Activated naive CD8-positive, alpha-beta T cell treated with anti-CD3 and anti-CD28 coated beads, Interleukin-2, amount 10 ng/mL, durations not matched to agents 7 days and 5 days (primary cell): ENCODE measurements around the gene CDCP1. TPM values are rescaled to one million over a fixed set of nuclear protein-coding genes. Genes with fewer than 3 reads are reported as not detected.
A peak's percentile ranks its signal among the peaks of the same experiment; 100 is the strongest.

Experiments used
- ATAC-seq: fragments of 150-1000 bp; cut with Tn5 transposase; one replicate; pipeline ENCODE4 v1.10.0; 2021; ENCODE audit warnings: low read depth, moderate library complexity
- POLR2A ChIA-PET: fragments of 350-600 bp; sonication (Branson Sonifier 250); formaldehyde crosslinking; loops from one replicate; lab custom pipeline; 2021; ENCODE audit warnings: antibody characterized with exemption; lab: Charles Lee
- DNase-seq: peaks from one replicate; pipeline ENCODE4 v3.0.0; 2021
- H3K27ac Mint-ChIP-seq: one replicate; pipeline ENCODE4 v1.8.0; 2022; ENCODE audit warnings: mild to moderate bottlenecking, mixed read lengths
- H3K27me3 Mint-ChIP-seq: one replicate; pipeline ENCODE4 v1.8.0; 2022; ENCODE audit warnings: mild to moderate bottlenecking, moderate library complexity, mixed read lengths
- H3K36me3 Mint-ChIP-seq: one replicate; pipeline ENCODE4 v1.8.0; 2021; ENCODE audit warnings: mild to moderate bottlenecking, mixed read lengths
- H3K4me1 Mint-ChIP-seq: one replicate; pipeline ENCODE4 v1.8.0; 2021; ENCODE audit warnings: mixed read lengths
- H3K4me3 Mint-ChIP-seq: one replicate; pipeline ENCODE4 v1.8.0; 2022; ENCODE audit warnings: mild to moderate bottlenecking, moderate library complexity, mixed read lengths
- H3K9me3 Mint-ChIP-seq: one replicate; pipeline ENCODE4 v1.8.0; 2021; ENCODE audit warnings: mixed read lengths
- total RNA-seq, 2 experiments: library from RNA; stranded (reverse); gene quantifications; one replicate each; pipeline ENCODE4 v1.2.3, GENCODE V29; 2021

CDCP1 gene
- total RNA-seq = 1 to 10 TPM; 7.1 to 8.7 TPM

GRCh38 chr3:45145681-45146614, at the start of gene CDCP1:
Gene CDCP1, minus strand, starts transcription at chr3:45146378. Its CDS starts 91 bp downstream, at chr3:45146287.
- POLR2A ChIA-PET = interaction anchor here (0.5 to 0.7 kb wide), 2 partner anchors 28 to 64 kb away, joined by 3 to 4 read pairs; no protein-coding TSS in a partner anchor
- Mint-ChIP-seq H3K4me3 (peak within 1 kb of the TSS; percentile 95), H3K36me3 (peaks cover 4% of the 10 kb centered on the region), H3K27me3 (peaks cover 68% of the 10 kb centered on the region), H3K9me3 (peaks cover 5% of the 10 kb centered on the region), H3K27ac (peak within 1 kb of the TSS; percentile 75), H3K4me1 (peaks cover 13% of the 10 kb centered on the region)
- DNase-seq = peak; percentile 53
- ATAC-seq = peak; percentile 79

GRCh38 chr3:45194791-45195190, 48.6 kb upstream of the CDCP1 start:
- no peak overlapping the region for H3K27ac Mint-ChIP-seq
- H3K9me3 Mint-ChIP-seq = no peaks in the 10 kb centered on the region
- H3K36me3 Mint-ChIP-seq = no peaks in the 10 kb centered on the region
- DNase-seq (no peak), ATAC-seq (no peak)
- H3K27me3 Mint-ChIP-seq = peaks cover 48% of the 10 kb centered on the region
- POLR2A ChIA-PET = no interaction called here
- H3K4me1 Mint-ChIP-seq = peaks cover 11% of the 10 kb centered on the region
- H3K4me3 Mint-ChIP-seq = no peak overlapping the region

- ATAC-seq (no peak), DNase-seq (no peak)
- POLR2A ChIA-PET = no interaction called here
- H3K4me1 Mint-ChIP-seq = peaks cover 30% of the 10 kb centered on the region
- H3K27me3 Mint-ChIP-seq = peaks cover 27% of the 10 kb centered on the region
- H3K36me3 Mint-ChIP-seq = no peaks in the 10 kb centered on the region
- no peak overlapping the region for H3K27ac Mint-ChIP-seq
- H3K4me3 Mint-ChIP-seq = no peak overlapping the region
- H3K9me3 Mint-ChIP-seq = no peaks in the 10 kb centered on the region
Measured at GRCh38 chr3:45191924-45192417, 45.8 kb upstream of the CDCP1 start.

- Mint-ChIP-seq H3K27ac (no peak overlapping the region), H3K4me1 (peaks cover 32% of the 10 kb centered on the region)
- POLR2A ChIA-PET = no interaction called here
Measured at GRCh38 chr3:45191424-45191823, 45.2 kb upstream of the CDCP1 start.

GRCh38 chr3:45188719-45189659, 42.8 kb upstream of the CDCP1 start:
- peaks cover 40% of the 10 kb centered on the region for H3K4me1 Mint-ChIP-seq
- ATAC-seq (no peak), DNase-seq (no peak)
- no peaks in the 10 kb centered on the region for H3K9me3 Mint-ChIP-seq
- H3K4me3 Mint-ChIP-seq = no peak overlapping the region
- H3K27me3 Mint-ChIP-seq = peaks cover 11% of the 10 kb centered on the region
- no peaks in the 10 kb centered on the region for H3K36me3 Mint-ChIP-seq
- POLR2A ChIA-PET = no interaction called here
- H3K27ac Mint-ChIP-seq = no peak overlapping the region

More at GRCh38 chr3:45191424-45191823, 45.2 kb upstream of the CDCP1 start:
- Mint-ChIP-seq H3K4me3 (no peak overlapping the region), H3K9me3 (no peaks in the 10 kb centered on the region), H3K36me3 (no peaks in the 10 kb centered on the region), H3K27me3 (peaks cover 21% of the 10 kb centered on the region)
- DNase-seq (no peak), ATAC-seq (no peak)

- Mint-ChIP-seq H3K9me3 (no peaks in the 10 kb centered on the region), H3K27ac (no peak overlapping the region), H3K4me3 (peak overlapping the region; percentile 46), H3K36me3 (no peaks in the 10 kb centered on the region), H3K27me3 (peaks cover 6% of the 10 kb centered on the region), H3K4me1 (peaks cover 40% of the 10 kb centered on the region)
- ATAC-seq (peak; percentile 60), DNase-seq (no peak)
- POLR2A ChIA-PET = interaction anchor here (0.6 kb wide), 1 partner anchor 86 kb away, joined by 5 read pairs; no protein-coding TSS in a partner anchor
Measured at GRCh38 chr3:45187694-45188141, 41.5 kb upstream of the CDCP1 start.

- H3K27ac Mint-ChIP-seq = no peak overlapping the region
- no peaks in the 10 kb centered on the region for H3K9me3 Mint-ChIP-seq
- H3K4me3 Mint-ChIP-seq = no peak overlapping the region
- peaks cover 5% of the 10 kb centered on the region for H3K27me3 Mint-ChIP-seq
- H3K4me1 Mint-ChIP-seq = peaks cover 36% of the 10 kb centered on the region
- H3K36me3 Mint-ChIP-seq = no peaks in the 10 kb centered on the region
- POLR2A ChIA-PET = no interaction called here
- ATAC-seq (no peak), DNase-seq (no peak)
Measured at GRCh38 chr3:45186871-45187270, 40.7 kb upstream of the CDCP1 start.

GRCh38 chr3:45185461-45185860, 39.3 kb upstream of the CDCP1 start:
- Mint-ChIP-seq H3K27ac (no peak overlapping the region), H3K4me3 (no peak overlapping the region), H3K9me3 (no peaks in the 10 kb centered on the region), H3K36me3 (no peaks in the 10 kb centered on the region), H3K4me1 (peaks cover 31% of the 10 kb centered on the region), H3K27me3 (peaks cover 7% of the 10 kb centered on the region)
- no peak for ATAC-seq
- POLR2A ChIA-PET = no interaction called here
- DNase-seq = no peak

GRCh38 chr3:45185052-45185451, 38.9 kb upstream of the CDCP1 start:
- Mint-ChIP-seq H3K9me3 (no peaks in the 10 kb centered on the region), H3K4me3 (no peak overlapping the region), H3K36me3 (no peaks in the 10 kb centered on the region), H3K4me1 (peaks cover 31% of the 10 kb centered on the region), H3K27ac (no peak overlapping the region), H3K27me3 (peaks cover 11% of the 10 kb centered on the region)
- POLR2A ChIA-PET = no interaction called here
- no peak for DNase-seq
- ATAC-seq = no peak

- DNase-seq (no peak), ATAC-seq (no peak)
- no peak overlapping the region for H3K4me3 Mint-ChIP-seq
- POLR2A ChIA-PET = no interaction called here
- no peak overlapping the region for H3K27ac Mint-ChIP-seq
- peaks cover 28% of the 10 kb centered on the region for H3K4me1 Mint-ChIP-seq
- no peaks in the 10 kb centered on the region for H3K36me3 Mint-ChIP-seq
- H3K27me3 Mint-ChIP-seq = peaks cover 20% of the 10 kb centered on the region
- no peaks in the 10 kb centered on the region for H3K9me3 Mint-ChIP-seq
Measured at GRCh38 chr3:45183872-45184262, 37.7 kb upstream of the CDCP1 start.

- Mint-ChIP-seq H3K27ac (no peak overlapping the region), H3K27me3 (peaks cover 20% of the 10 kb centered on the region), H3K4me1 (peaks cover 23% of the 10 kb centered on the region), H3K36me3 (no peaks in the 10 kb centered on the region), H3K4me3 (no peak overlapping the region), H3K9me3 (no peaks in the 10 kb centered on the region)
- POLR2A ChIA-PET = no interaction called here
- DNase-seq = no peak
- ATAC-seq = no peak
Measured at GRCh38 chr3:45182915-45183871, 37.0 kb upstream of the CDCP1 start.

GRCh38 chr3:45181496-45181895, 35.3 kb upstream of the CDCP1 start:
- no peak overlapping the region for H3K27ac Mint-ChIP-seq
- ATAC-seq (no peak), DNase-seq (no peak)
- H3K4me3 Mint-ChIP-seq = no peak overlapping the region
- H3K27me3 Mint-ChIP-seq = peaks cover 34% of the 10 kb centered on the region
- H3K4me1 Mint-ChIP-seq = peaks cover 8% of the 10 kb centered on the region
- H3K9me3 Mint-ChIP-seq = no peaks in the 10 kb centered on the region
- no peaks in the 10 kb centered on the region for H3K36me3 Mint-ChIP-seq
- POLR2A ChIA-PET = no interaction called here
